Keratinocyte (primary cell): ENCODE data around the gene IDH3B. TPM values are rescaled to one million over a fixed set of nuclear protein-coding genes. Genes with fewer than 3 reads are reported as not detected.

Source experiments
- DNase-seq: peaks from one replicate; pipeline ENCODE4 v3.0.0-alpha.2; 2011; ENCODE audit warnings: low read depth, missing footprints, low spot score
- FAIRE-seq: peaks from 2 replicates; lab custom pipeline; 2011; peaks lifted over from hg19 to GRCh38; lab: Jason Lieb, UNC
- H2AFZ ChIP-seq: 2 replicates; pipeline ENCODE4 v1.6.0; 2012; ENCODE audit warnings: low read length, control low read depth, inconsistent platforms; ENCODE audit not compliant: control insufficient read depth
- H3K27ac ChIP-seq: 2 replicates; pipeline ENCODE4 v1.5.1; 2011; ENCODE audit warnings: low read length; ENCODE audit not compliant: control insufficient read depth, insufficient read depth
- H3K27me3 ChIP-seq: 3 replicates; pipeline ENCODE4 v1.6.0; 2011; ENCODE audit warnings: low read length; ENCODE audit not compliant: control insufficient read depth, insufficient read depth; ENCODE audit errors: extremely low read depth
- H3K36me3 ChIP-seq, 2 experiments: 2 replicates in 1 of 2; 3 replicates in 1 of 2; pipeline ENCODE4 v1.5.1; 2011; ENCODE audit warnings: low read length in 2 of 2, mild to moderate bottlenecking in 1 of 2; ENCODE audit not compliant: control insufficient read depth in 2 of 2, insufficient read depth in 2 of 2; ENCODE audit errors: extremely low read depth in 1 of 2
- H3K4me1 ChIP-seq: 3 replicates; pipeline ENCODE4 v1.5.1; 2011; ENCODE audit warnings: low read length; ENCODE audit not compliant: control insufficient read depth, insufficient read depth; ENCODE audit errors: extremely low read depth
- H3K4me2 ChIP-seq: 3 replicates; pipeline ENCODE4 v1.6.0; 2011; ENCODE audit warnings: low read depth, low read length; ENCODE audit not compliant: control insufficient read depth, insufficient read depth; ENCODE audit errors: extremely low read depth
- H3K4me3 ChIP-seq, 3 experiments: fragments of 200-600 bp in 1 of 3; sonication (generic) in 1 of 3; 2 replicates in 2 of 3; 3 replicates in 1 of 3; pipeline ENCODE4 v1.5.1; 2011 to 2016; ENCODE audit warnings: low read length in 3 of 3, mild to moderate bottlenecking in 3 of 3, control low read depth in 2 of 3, inconsistent platforms in 1 of 3, low read depth in 1 of 3, mixed read lengths in 1 of 3, mixed run types in 1 of 3, moderate library complexity in 1 of 3; ENCODE audit not compliant: control insufficient read depth in 2 of 3, insufficient read depth in 2 of 3; ENCODE audit errors: extremely low read depth in 1 of 3
- H3K79me2 ChIP-seq: 2 replicates; pipeline ENCODE4 v1.6.0; 2012; ENCODE audit warnings: low read length; ENCODE audit not compliant: control insufficient read depth, insufficient read depth
- H3K9ac ChIP-seq: 3 replicates; pipeline ENCODE4 v1.6.0; 2011; ENCODE audit warnings: low read length; ENCODE audit not compliant: control insufficient read depth, insufficient read depth; ENCODE audit errors: extremely low read depth
- H3K9me1 ChIP-seq: 3 replicates; pipeline ENCODE4 v1.6.0; 2011; ENCODE audit warnings: low read length; ENCODE audit not compliant: control insufficient read depth, insufficient read depth; ENCODE audit errors: extremely low read depth
- H3K9me3 ChIP-seq: 2 replicates; pipeline ENCODE4 v1.5.1; 2012; ENCODE audit warnings: low read depth, low read length; ENCODE audit not compliant: control insufficient read depth
- H4K20me1 ChIP-seq: 3 replicates; pipeline ENCODE4 v1.6.0; 2011; ENCODE audit warnings: low read length; ENCODE audit not compliant: control insufficient read depth, insufficient read depth; ENCODE audit errors: extremely low read depth
- CTCF ChIP-seq, 3 experiments: IDR thresholded peaks in 1 of 3; conservative IDR thresholded peaks in 1 of 3; optimal IDR thresholded peaks in 1 of 3; 2 replicates in 2 of 3; 3 replicates in 1 of 3; pipeline versions ENCODE3 to v1.5.1; 2011; ENCODE audit warnings: low read length in 3 of 3, mild to moderate bottlenecking in 3 of 3, moderate library complexity in 2 of 3, control low read depth in 1 of 3, inconsistent platforms in 1 of 3; ENCODE audit not compliant: insufficient read depth in 2 of 3; ENCODE audit errors: extremely low read depth in 1 of 3
- EZH2 ChIP-seq: IDR thresholded peaks from one replicate; pipeline ENCODE4 v1.6.1; 2012; ENCODE audit warnings: inconsistent platforms, mild to moderate bottlenecking, low read length, moderate library complexity
- dilution Hi-C: fragments of 300-500 bp; cut with MboI; formaldehyde crosslinking; loops from one replicate; pipeline ENCODE4 v1.7.0; 2020; ENCODE audit warnings: low sequenced_read_pairs; ENCODE audit not compliant: extremely low pct_ligation_motif_present
- polyA plus RNA-seq, 5 experiments: library from polyadenylated mRNA; depleted of rRNA in 3 of 5; stranded (reverse) in 3 of 5; stranded (forward) in 1 of 5; unstranded in 1 of 5; fragments of >200 nt; gene quantifications; 1 replicate in 1 of 5; 2 replicates in 3 of 5; 3 replicates in 1 of 5; pipeline versions ENCODE4 v1.2.1 to v1.2.3, GENCODE V29; 2011 to 2012; ENCODE audit warnings: missing spikeins in 2 of 5, low read depth in 1 of 5, low replicate concordance in 1 of 5

IDH3B gene
- polyA plus RNA-seq, 1 donor (not counting 4 experiments of a cell fraction or from before 2014, with no cell fraction given) = 131 TPM

- DNase-seq (no peak), FAIRE-seq (no peak)
- H3K9me1 ChIP-seq = no peaks in the 10 kb centered on the region
- no peaks in the 10 kb centered on the region for H3K4me1 ChIP-seq
- no peaks in the 10 kb centered on the region for H3K79me2 ChIP-seq
- TF ChIP-seq EZH2 (no peak), CTCF (optimal IDR thresholded peaks at IDR 0.05 in 1 of 3, IDR thresholded peaks at IDR 0.05 in 1 of 3, conservative IDR thresholded peaks at IDR 0.05 in 1 of 3; ENCODE audit: extremely low read depth in 1 of 3, insufficient read depth in 2 of 3, low read length in 3 of 3) (no peak)
- no peak overlapping the region for H3K9ac ChIP-seq
- no peaks in the 10 kb centered on the region for H3K36me3 ChIP-seq
- H3K4me2 ChIP-seq = no peak overlapping the region
- H3K27me3 ChIP-seq = peaks cover 76% of the 10 kb centered on the region
- no peak overlapping the region for H2AFZ ChIP-seq
- no peaks in the 10 kb centered on the region for H4K20me1 ChIP-seq
- dilution Hi-C loops = no loop called here
- H3K27ac ChIP-seq = no peak overlapping the region
- no peaks in the 10 kb centered on the region for H3K9me3 ChIP-seq
- H3K4me3 ChIP-seq = no peak overlapping the region
Measured at GRCh38 chr20:2695206-2695983, 31.4 kb upstream of the IDH3B start.

GRCh38 chr20:2694519-2694918, 30.5 kb upstream of the IDH3B start:
- H4K20me1 ChIP-seq = no peaks in the 10 kb centered on the region
- H3K36me3 ChIP-seq = no peaks in the 10 kb centered on the region
- no peak overlapping the region for H3K27ac ChIP-seq
- H3K4me3 ChIP-seq = no peak overlapping the region
- TF ChIP-seq EZH2 = no peak
- no peak for TF ChIP-seq CTCF (optimal IDR thresholded peaks at IDR 0.05 in 1 of 3, IDR thresholded peaks at IDR 0.05 in 1 of 3, conservative IDR thresholded peaks at IDR 0.05 in 1 of 3; ENCODE audit: extremely low read depth in 1 of 3, insufficient read depth in 2 of 3, low read length in 3 of 3)
- peaks cover 77% of the 10 kb centered on the region for H3K27me3 ChIP-seq
- H3K79me2 ChIP-seq = no peaks in the 10 kb centered on the region
- FAIRE-seq (no peak), DNase-seq (no peak)
- no peaks in the 10 kb centered on the region for H3K9me3 ChIP-seq
- no peak overlapping the region for H3K9ac ChIP-seq
- H2AFZ ChIP-seq = no peak overlapping the region
- no peak overlapping the region for H3K4me2 ChIP-seq
- H3K9me1 ChIP-seq = no peaks in the 10 kb centered on the region
- H3K4me1 ChIP-seq = no peaks in the 10 kb centered on the region
- dilution Hi-C loops = no loop called here
